Fibroblast of the aortic adventitia (primary cell): Measurements from ENCODE around the gene TCERG1. TPM values are rescaled to one million over a fixed set of nuclear protein-coding genes. Genes with fewer than 3 reads are reported as not detected.

Experiments
- DNase-seq: peaks from one replicate; pipeline ENCODE4 v3.0.0-alpha.2; 2010; ENCODE audit warnings: low read depth
- H3K4me3 ChIP-seq: 2 replicates; pipeline ENCODE4 v1.5.1; 2011; ENCODE audit warnings: low read depth, mild to moderate bottlenecking, control low read depth, low read length, moderate library complexity
- total RNA-seq: library from RNA; depleted of rRNA; stranded (reverse); fragments of >200 nt; gene quantifications from 2 replicates; pipeline ENCODE4 v1.2.3, GENCODE V29; 2012; ENCODE audit warnings: low replicate concordance
- TF ChIP-seq, protein P1 (sequence below): IDR thresholded peaks from 2 replicates; pipeline ENCODE4 v1.5.1; 2011; ENCODE audit warnings: mild to moderate bottlenecking, low read length, control low read depth, inconsistent platforms; ENCODE audit not compliant: insufficient read depth

The TCERG1 gene
- total RNA-seq, 1 donor, result 66.4 TPM

DNA sequence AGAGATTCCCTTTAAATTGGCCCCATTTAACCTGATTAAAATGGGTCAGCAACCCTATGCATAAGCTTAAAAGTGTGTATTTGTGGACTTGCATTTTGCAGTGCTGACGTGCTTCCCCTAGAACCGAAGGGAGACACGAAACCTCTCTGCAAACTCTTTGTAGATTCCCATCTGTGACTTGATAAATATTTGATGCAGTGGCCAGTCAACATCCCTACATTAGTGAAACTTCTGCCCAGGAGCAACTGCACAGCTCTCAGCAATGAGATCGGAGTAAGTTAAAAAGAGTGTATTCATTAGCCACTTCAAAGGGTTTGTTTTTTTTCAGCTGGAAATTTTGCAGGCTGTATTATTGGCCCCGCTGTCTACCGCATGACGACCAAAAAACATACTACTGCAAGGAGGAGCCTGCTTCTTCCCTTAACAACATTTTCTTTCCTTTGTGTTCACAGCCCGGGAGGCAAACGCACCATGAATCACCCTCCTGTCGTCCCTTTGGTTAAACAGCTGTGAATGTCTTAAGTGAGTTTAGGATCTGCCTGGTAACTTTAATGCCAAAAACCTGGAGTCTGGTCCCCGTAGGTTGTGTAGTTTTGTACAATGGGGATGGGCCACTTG is 38.0 kb upstream of the TCERG1 start:
- peak; percentile 22 for DNase-seq
- TF ChIP-seq, protein P1, sequence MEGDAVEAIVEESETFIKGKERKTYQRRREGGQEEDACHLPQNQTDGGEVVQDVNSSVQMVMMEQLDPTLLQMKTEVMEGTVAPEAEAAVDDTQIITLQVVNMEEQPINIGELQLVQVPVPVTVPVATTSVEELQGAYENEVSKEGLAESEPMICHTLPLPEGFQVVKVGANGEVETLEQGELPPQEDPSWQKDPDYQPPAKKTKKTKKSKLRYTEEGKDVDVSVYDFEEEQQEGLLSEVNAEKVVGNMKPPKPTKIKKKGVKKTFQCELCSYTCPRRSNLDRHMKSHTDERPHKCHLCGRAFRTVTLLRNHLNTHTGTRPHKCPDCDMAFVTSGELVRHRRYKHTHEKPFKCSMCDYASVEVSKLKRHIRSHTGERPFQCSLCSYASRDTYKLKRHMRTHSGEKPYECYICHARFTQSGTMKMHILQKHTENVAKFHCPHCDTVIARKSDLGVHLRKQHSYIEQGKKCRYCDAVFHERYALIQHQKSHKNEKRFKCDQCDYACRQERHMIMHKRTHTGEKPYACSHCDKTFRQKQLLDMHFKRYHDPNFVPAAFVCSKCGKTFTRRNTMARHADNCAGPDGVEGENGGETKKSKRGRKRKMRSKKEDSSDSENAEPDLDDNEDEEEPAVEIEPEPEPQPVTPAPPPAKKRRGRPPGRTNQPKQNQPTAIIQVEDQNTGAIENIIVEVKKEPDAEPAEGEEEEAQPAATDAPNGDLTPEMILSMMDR, result no peak
- no peak overlapping the region for H3K4me3 ChIP-seq

DNA sequence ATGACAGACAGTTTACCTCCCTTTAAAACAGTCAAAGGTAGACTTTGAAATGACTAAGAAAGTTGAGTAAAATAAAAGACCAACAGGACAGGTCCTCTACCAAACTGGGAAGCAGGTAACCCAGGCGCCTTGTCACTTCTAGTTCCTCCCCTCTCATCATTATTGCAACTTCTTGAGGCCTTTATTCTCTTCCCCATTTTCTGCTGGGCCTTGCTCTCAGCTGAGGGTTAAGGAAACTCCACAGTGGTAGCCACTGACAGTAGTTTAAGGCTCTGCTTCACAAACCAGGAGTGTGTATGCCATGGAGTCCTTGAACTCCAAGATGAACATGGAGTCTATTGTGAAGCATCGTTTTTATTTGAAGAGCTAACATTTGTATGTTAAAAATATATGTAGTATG is 36.9 kb upstream of the TCERG1 start:
- no peak overlapping the region for H3K4me3 ChIP-seq
- no peak for DNase-seq
- TF ChIP-seq, protein P1, result no peak

DNA sequence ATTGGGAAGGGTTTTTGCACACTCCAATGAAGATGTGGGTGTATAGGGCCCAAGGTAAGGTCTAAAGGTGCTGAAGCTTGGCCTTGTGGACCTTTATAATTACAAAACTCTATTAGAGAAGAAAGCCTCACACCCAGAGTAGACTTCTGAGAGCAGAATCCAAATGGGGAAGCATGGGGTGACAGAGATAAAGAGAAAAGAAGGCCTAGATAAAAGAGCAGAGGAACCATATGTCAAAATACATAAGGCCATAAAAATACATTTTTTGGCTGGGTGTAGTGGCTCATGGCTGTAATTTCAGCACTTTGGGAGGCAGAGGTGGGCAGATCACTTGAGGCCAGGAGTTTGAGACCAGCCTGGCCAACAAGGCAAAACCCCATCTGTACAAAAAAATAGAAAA is 27.4 kb upstream of the TCERG1 start:
- no peak overlapping the region for H3K4me3 ChIP-seq
- no peak for DNase-seq
- TF ChIP-seq, protein P1, result no peak

DNA sequence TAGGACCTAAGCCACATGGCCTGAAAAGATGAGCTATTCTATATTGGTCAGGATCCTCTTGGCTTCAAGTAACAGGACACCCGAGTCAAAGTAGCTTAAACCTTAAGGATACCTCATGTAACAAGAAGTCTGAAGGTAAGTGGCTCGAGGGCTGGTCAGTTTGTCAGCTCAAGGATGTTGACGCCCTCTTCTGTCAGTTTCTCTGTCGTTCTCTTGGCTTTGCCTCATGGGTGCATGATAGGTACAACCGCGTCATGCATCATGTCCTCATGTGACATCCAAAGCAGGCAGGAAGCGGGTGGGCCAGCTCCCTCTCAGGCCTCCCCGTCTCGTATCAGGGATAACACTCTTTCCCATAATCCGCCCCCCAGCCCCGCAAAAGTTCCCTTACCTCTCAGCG is 22.1 kb upstream of the TCERG1 start:
- TF ChIP-seq, protein P1, result no peak
- H3K4me3 ChIP-seq, result no peak overlapping the region
- DNase-seq, result no peak

DNA sequence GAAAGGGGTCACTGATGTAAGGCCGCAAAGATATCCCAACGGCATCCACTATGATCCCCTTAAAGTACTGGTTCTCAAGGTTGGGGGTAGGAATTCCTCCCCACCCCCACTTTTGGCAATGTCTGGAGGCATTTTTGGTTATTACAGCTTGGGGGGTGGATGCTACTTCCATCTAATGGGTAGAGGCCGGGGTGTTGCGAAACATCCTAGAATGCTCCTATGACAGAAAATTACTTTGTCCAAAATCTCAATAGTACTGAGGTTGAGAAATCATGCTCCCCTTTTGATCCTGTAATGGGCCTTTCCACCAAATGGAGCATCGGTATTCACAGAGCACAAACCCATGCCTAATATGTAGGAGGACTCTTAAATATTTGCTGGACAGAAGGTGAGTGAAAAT is 20.8 kb upstream of the TCERG1 start:
- H3K4me3 ChIP-seq, result no peak overlapping the region
- TF ChIP-seq, protein P1, result no peak
- no peak for DNase-seq

DNA sequence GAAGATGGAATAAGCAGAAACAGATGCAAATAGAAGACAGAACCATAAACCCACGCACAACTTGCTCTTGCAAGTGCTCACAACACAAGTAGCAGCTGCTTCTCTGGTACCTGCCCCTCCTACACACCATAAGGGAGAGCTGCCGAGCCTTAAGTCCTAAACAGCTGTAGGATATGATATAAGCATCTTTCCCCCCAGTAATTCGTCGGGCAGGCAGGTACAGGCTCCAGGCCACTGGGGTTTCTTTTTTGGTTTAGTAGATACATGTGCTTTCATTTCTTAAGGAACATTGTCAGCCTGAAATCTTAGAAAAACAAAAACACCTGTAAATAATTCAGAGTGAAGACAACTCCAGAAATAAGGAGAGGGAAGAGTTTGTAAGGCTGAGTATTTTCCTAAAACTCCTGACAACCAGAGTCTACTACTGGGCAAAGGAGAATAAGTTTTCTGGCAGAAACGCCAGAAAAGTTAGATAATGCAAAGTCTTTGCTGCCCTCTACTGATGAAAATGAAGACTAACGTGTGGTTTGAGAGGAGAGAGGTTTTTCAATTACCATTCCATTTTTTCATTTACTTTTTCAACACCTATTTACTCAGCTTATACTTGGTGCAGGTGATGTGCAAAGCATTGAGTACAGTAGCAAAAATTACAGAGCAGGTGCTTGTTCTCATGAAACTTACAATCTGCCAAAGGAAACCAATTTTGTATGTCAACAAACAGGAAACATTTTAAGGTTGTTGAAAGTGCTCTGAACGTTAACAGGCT is 20.1 kb upstream of the TCERG1 start:
- H3K4me3 ChIP-seq, result no peak overlapping the region
- DNase-seq, result peak; percentile 70
- TF ChIP-seq, protein P1, result peak; percentile 65
